PFSK-1 (cell line): ENCODE data around the gene CCR3.

Experiments
- POLR2AphosphoS5 ChIP-seq: IDR thresholded peaks from 2 replicates; pipeline ENCODE4 v1.6.1; 2012; ENCODE audit warnings: low read depth, mild to moderate bottlenecking, control low read depth, low read length, moderate library complexity
- SIN3A ChIP-seq: IDR thresholded peaks from 2 replicates; pipeline ENCODE4 v1.6.1; 2012; ENCODE audit warnings: mild to moderate bottlenecking, low read length, moderate library complexity, borderline replicate concordance; ENCODE audit not compliant: insufficient read depth
- TAF1 ChIP-seq: IDR thresholded peaks from 2 replicates; pipeline ENCODE4 v1.6.1; 2012; ENCODE audit warnings: low read length, control low read depth, borderline replicate concordance; ENCODE audit not compliant: insufficient read depth
- TF ChIP-seq, protein P1 (sequence below), 2 experiments: IDR thresholded peaks; 2 replicates each; pipeline versions ENCODE4 v1.6.1 to v1.8.0; 2011 to 2012; ENCODE audit warnings: low read depth in 2 of 2, low read length in 2 of 2, control low read depth in 1 of 2, inconsistent platforms in 1 of 2, mild to moderate bottlenecking in 1 of 2, moderate library complexity in 1 of 2; ENCODE audit not compliant: insufficient read depth in 1 of 2

DNA sequence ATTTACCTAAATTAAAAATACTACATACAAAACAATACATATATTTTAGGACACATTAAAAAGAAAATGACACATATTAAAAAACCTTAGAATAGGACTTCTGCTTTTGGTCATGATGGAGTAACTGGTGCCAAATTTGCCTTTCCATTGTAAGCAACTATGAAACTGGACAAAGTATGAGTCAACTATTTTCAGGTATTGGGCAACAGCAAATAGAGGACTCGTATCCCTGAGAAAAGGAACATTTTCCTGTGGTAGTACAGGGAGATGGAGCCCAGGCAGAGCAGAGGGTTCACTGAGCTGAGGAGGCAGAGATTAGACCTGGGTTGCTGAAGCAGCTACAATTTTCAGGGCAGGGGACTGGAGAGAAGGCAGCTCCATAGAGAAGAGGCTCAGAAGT is 48.8 kb upstream of the CCR3 start:
- no peak for TF ChIP-seq POLR2AphosphoS5
- no peak for TF ChIP-seq SIN3A
- TF ChIP-seq TAF1 = no peak
- TF ChIP-seq, protein P1, sequence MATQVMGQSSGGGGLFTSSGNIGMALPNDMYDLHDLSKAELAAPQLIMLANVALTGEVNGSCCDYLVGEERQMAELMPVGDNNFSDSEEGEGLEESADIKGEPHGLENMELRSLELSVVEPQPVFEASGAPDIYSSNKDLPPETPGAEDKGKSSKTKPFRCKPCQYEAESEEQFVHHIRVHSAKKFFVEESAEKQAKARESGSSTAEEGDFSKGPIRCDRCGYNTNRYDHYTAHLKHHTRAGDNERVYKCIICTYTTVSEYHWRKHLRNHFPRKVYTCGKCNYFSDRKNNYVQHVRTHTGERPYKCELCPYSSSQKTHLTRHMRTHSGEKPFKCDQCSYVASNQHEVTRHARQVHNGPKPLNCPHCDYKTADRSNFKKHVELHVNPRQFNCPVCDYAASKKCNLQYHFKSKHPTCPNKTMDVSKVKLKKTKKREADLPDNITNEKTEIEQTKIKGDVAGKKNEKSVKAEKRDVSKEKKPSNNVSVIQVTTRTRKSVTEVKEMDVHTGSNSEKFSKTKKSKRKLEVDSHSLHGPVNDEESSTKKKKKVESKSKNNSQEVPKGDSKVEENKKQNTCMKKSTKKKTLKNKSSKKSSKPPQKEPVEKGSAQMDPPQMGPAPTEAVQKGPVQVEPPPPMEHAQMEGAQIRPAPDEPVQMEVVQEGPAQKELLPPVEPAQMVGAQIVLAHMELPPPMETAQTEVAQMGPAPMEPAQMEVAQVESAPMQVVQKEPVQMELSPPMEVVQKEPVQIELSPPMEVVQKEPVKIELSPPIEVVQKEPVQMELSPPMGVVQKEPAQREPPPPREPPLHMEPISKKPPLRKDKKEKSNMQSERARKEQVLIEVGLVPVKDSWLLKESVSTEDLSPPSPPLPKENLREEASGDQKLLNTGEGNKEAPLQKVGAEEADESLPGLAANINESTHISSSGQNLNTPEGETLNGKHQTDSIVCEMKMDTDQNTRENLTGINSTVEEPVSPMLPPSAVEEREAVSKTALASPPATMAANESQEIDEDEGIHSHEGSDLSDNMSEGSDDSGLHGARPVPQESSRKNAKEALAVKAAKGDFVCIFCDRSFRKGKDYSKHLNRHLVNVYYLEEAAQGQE (IDR thresholded peaks at IDR 0.05; ENCODE audit: insufficient read depth in 1 of 2, low read depth in 2 of 2, low read length in 2 of 2) = no peak
